K562 (cell line): Measurements from ENCODE around the gene MPV17L. TPM values are rescaled to one million over a fixed set of nuclear protein-coding genes. Genes with fewer than 3 reads are reported as not detected.
"Not testable (repeated sequence)": the region's sequence is repeated elsewhere in the genome, so short reads cannot be mapped to it uniquely, and the experiment has no call there.

ENCODE experiments used
- ATAC-seq: fragments of 200-7000 bp; cut with Tn5 transposase; 3 replicates; pipeline ENCODE4 v1.9.1; 2020; ENCODE audit warnings: moderate library complexity
- BruUV-seq: library from RNA; stranded (reverse); fragments of 400-500 nt; replicated peaks from 2 replicates; lab custom pipeline; 2021; lab: Mats Ljungman, UMichigan
- CTCF ChIA-PET: fragments of 300-600 bp; formaldehyde crosslinking; extraction: SDS; loops from one replicate; lab custom pipeline; 2021; ENCODE audit warnings: low intra/inter-chr PET ratio; lab: Yijun Ruan, JAX
- POLR2A ChIA-PET: fragments of 300-600, 350-650 bp; sonication (Branson Sonifier 250); formaldehyde crosslinking; extraction: SDS; loops from one replicate; lab custom pipeline; 2021; ENCODE audit warnings: antibody characterized with exemption, inconsistent platforms; lab: Yijun Ruan, JAX
- DNase-seq, 4 experiments: peaks; one replicate each; pipeline versions ENCODE4 v3.0.0 to v3.0.0-alpha.2; 2011 to 2018; ENCODE audit warnings: low spot score in 3 of 4, mixed read lengths in 3 of 4; ENCODE audit errors: extremely low read depth in 1 of 4
- FAIRE-seq: peaks from 2 replicates; lab custom pipeline; 2011; peaks lifted over from hg19 to GRCh38; lab: Jason Lieb, UNC
- H2AFZ ChIP-seq: 2 replicates; pipeline ENCODE4 v1.6.0; 2011; ENCODE audit warnings: low read depth, low read length, control low read depth, inconsistent platforms
- H3K27ac ChIP-seq: fragments of 200-600 bp; 3 replicates; pipeline ENCODE4 v1.8.0; 2011; ENCODE audit warnings: low read depth, mild to moderate bottlenecking, control low read depth, inconsistent platforms, low read length, moderate library complexity, mixed read lengths; ENCODE audit errors: extremely low read depth
- H3K27me3 ChIP-seq, 2 experiments: fragments of 300-600 bp in 1 of 2; 2 replicates in 1 of 2; 3 replicates in 1 of 2; pipeline versions ENCODE4 v1.6.0 to v1.8.0; 2011; ENCODE audit warnings: inconsistent platforms in 2 of 2, low read length in 2 of 2, mild to moderate bottlenecking in 1 of 2, mixed read lengths in 1 of 2, moderate library complexity in 1 of 2; ENCODE audit not compliant: control insufficient read depth in 2 of 2, insufficient read depth in 2 of 2
- H3K36me3 ChIP-seq: fragments of 300-600 bp; 3 replicates; pipeline ENCODE4 v1.8.0; 2011; ENCODE audit warnings: mild to moderate bottlenecking, low read length, inconsistent platforms; ENCODE audit not compliant: control insufficient read depth, insufficient read depth
- H3K4me1 ChIP-seq, 2 experiments: fragments of 200-600 bp in 1 of 2; replicated peaks in 1 of 2; 2 replicates in 1 of 2; 3 replicates in 1 of 2; pipeline versions ENCODE4 v1.5.1 to v1.8.0; 2011; ENCODE audit warnings: inconsistent platforms in 2 of 2, low read length in 2 of 2, mild to moderate bottlenecking in 1 of 2, mixed read lengths in 1 of 2, moderate library complexity in 1 of 2; ENCODE audit not compliant: control insufficient read depth in 2 of 2, insufficient read depth in 2 of 2
- H3K4me2 ChIP-seq: 2 replicates; pipeline ENCODE4 v1.6.1; 2011; ENCODE audit warnings: low read length, control low read depth, inconsistent platforms, mixed read lengths; ENCODE audit not compliant: insufficient read depth
- H3K4me3 ChIP-seq: fragments of 200-600 bp; sonication (generic), shearing (Covaris generic); 2 replicates; pipeline ENCODE4 v1.5.1; 2016; ENCODE audit warnings: control low read depth, inconsistent platforms
- H3K79me2 ChIP-seq: fragments of 200-600 bp; 3 replicates; pipeline ENCODE4 v1.8.0; 2011; ENCODE audit warnings: low read length, inconsistent platforms; ENCODE audit not compliant: control insufficient read depth, insufficient read depth
- H3K9ac ChIP-seq, 2 experiments: 2 replicates each; pipeline versions ENCODE4 v1.6.0 to v1.6.1; 2011; ENCODE audit warnings: low read depth in 2 of 2, low read length in 2 of 2, control low read depth in 1 of 2, inconsistent platforms in 1 of 2, mild to moderate bottlenecking in 1 of 2, mixed read lengths in 1 of 2; ENCODE audit not compliant: insufficient read depth in 1 of 2
- H3K9me1 ChIP-seq: one replicate; pipeline ENCODE4 v1.6.0; 2011; ENCODE audit warnings: inconsistent platforms, mild to moderate bottlenecking, low read length, moderate library complexity; ENCODE audit not compliant: control insufficient read depth, insufficient read depth
- H3K9me3 ChIP-seq: replicated peaks from 2 replicates; pipeline ENCODE4 v1.5.1; 2011; ENCODE audit warnings: low read depth, low read length, inconsistent platforms; ENCODE audit not compliant: control insufficient read depth, insufficient read depth
- H4K20me1 ChIP-seq: replicated peaks from 2 replicates; pipeline ENCODE4 v1.6.1; 2011; ENCODE audit warnings: low read length, inconsistent platforms, mixed read lengths; ENCODE audit not compliant: control insufficient read depth, insufficient read depth
- CBX2 ChIP-seq: fragments of 200-600 bp; sonication (generic); IDR thresholded peaks from one replicate; pipeline ENCODE4 v1.6.1; 2012; ENCODE audit warnings: mild to moderate bottlenecking, low read length, inconsistent platforms; ENCODE audit not compliant: insufficient read depth, poor library complexity, severe bottlenecking
- WGBS: fragments of 100-300 bp; shearing (Covaris generic); methylation state at CpG from one replicate; pipeline ENCODE4 v1.1.6; 2016; ENCODE audit warnings: low coverage, mixed read lengths; ENCODE audit not compliant: insufficient coverage; ENCODE audit errors: missing lambda C conversion rate; 5-methylcytosine and 5-hydroxymethylcytosine counted together
- in situ Hi-C: fragments of 300-500 bp; cut with MboI; formaldehyde crosslinking; loops from 4 replicates; pipeline ENCODE4 v1.15.0; 2018; ENCODE audit warnings: inconsistent platforms, mixed read lengths
- intact Hi-C: fragments of 100-400 bp; cut with micrococcal nuclease; formaldehyde crosslinking; loops from 2 replicates; pipeline ENCODE4 v1.14.2; 2022
- polyA plus RNA-seq, 8 experiments: library from polyadenylated mRNA; depleted of rRNA in 4 of 8; stranded (reverse) in 5 of 8; unstranded in 3 of 8; fragments of >200 nt; fragmentation: Nextera tagmentation in 2 of 8; fragmentation: Illumina TruSeq in 1 of 8; extraction: Ambion mirVana in 2 of 8; extraction: Trizol in 1 of 8; gene quantifications; 2 replicates each; pipeline versions ENCODE4 v1.2.1 to v1.2.3, GENCODE V29; 2011 to 2014; ENCODE audit warnings: inconsistent platforms in 1 of 8, missing spikeins in 1 of 8
- total RNA-seq, 7 experiments: library from RNA; depleted of rRNA in 6 of 7; stranded (reverse); fragments of >200 nt in 6 of 7; fragmentation: Illumina TruSeq in 2 of 7; extraction: Trizol in 2 of 7; gene quantifications; 2 replicates each; pipeline versions ENCODE4 v1.2.1 to v1.2.3, GENCODE V29; 2011 to 2021; ENCODE audit warnings: low replicate concordance in 1 of 7

The MPV17L gene
- total and polyA plus RNA-seq, 9 of the 15 experiments (the other 6 are each of a cell fraction or from before 2014, with no cell fraction given): not detected

GRCh38 chr16:15407756-15408155 is 12.2 kb downstream of the MPV17L start:
- CTCF ChIA-PET, H3K79me2 ChIP-seq, H3K9me1 ChIP-seq, H3K4me2 ChIP-seq, H3K36me3 ChIP-seq, H3K9me3 ChIP-seq, POLR2A ChIA-PET, H4K20me1 ChIP-seq, H2AFZ ChIP-seq, BruUV-seq, ATAC-seq, H3K9ac ChIP-seq, FAIRE-seq, H3K4me1 ChIP-seq, H3K27ac ChIP-seq, H3K4me3 ChIP-seq, H3K27me3 ChIP-seq, in situ Hi-C loops, DNase-seq, intact Hi-C loops: not testable (repeated sequence)
- peak; percentile 28 for TF ChIP-seq CBX2
- 25% methylated on average over 3 of the region's 4 CpGs for WGBS

GRCh38 chr16:15409476-15409875 is 13.9 kb downstream of the MPV17L start:
- H3K27ac ChIP-seq, H4K20me1 ChIP-seq, H3K4me3 ChIP-seq, intact Hi-C loops, H3K9ac ChIP-seq, CTCF ChIA-PET, H3K79me2 ChIP-seq, DNase-seq, H2AFZ ChIP-seq, H3K36me3 ChIP-seq, H3K9me1 ChIP-seq, H3K4me2 ChIP-seq, ATAC-seq, BruUV-seq, H3K4me1 ChIP-seq, FAIRE-seq, H3K27me3 ChIP-seq, H3K9me3 ChIP-seq, POLR2A ChIA-PET, in situ Hi-C loops: not testable (repeated sequence)
- WGBS: 25% methylated on average over 6 of the region's 6 CpGs
